Nephron (organoid): ENCODE measurements around the gene ANKRD13A.

ENCODE experiments used
- H3K27ac Mint-ChIP-seq, 3 experiments: 2 replicates each; pipeline ENCODE4 v1.8.0; 2020; ENCODE audit warnings: mixed read lengths in 3 of 3, mild to moderate bottlenecking in 2 of 3, moderate library complexity in 1 of 3
- H3K27me3 Mint-ChIP-seq: 2 replicates; pipeline ENCODE4 v1.8.0; 2021; ENCODE audit warnings: low read depth, mild to moderate bottlenecking, moderate library complexity, mixed read lengths
- H3K36me3 Mint-ChIP-seq: 2 replicates; pipeline ENCODE4 v1.8.0; 2020; ENCODE audit warnings: low read depth, mixed read lengths
- H3K4me1 Mint-ChIP-seq: 2 replicates; pipeline ENCODE4 v1.8.0; 2020; ENCODE audit warnings: mixed read lengths
- H3K4me3 Mint-ChIP-seq, 3 experiments: 2 replicates each; pipeline ENCODE4 v1.8.0; 2020; ENCODE audit warnings: mild to moderate bottlenecking in 3 of 3, mixed read lengths in 3 of 3, moderate library complexity in 2 of 3
- H3K9me3 Mint-ChIP-seq: 2 replicates; pipeline ENCODE4 v1.8.0; 2020; ENCODE audit warnings: mixed read lengths
- CTCF ChIP-seq, 3 experiments: fragments of 200-600 bp; sonication (generic); IDR thresholded peaks; one replicate each; pipeline ENCODE4 v1.5.0; 2021; ENCODE audit warnings: antibody characterized with exemption in 3 of 3; ENCODE audit not compliant: unreplicated experiment in 3 of 3

The ANKRD13A gene

GRCh38 chr12:109998904-109999648, at the start of gene ANKRD13A:
Gene ANKRD13A (plus strand): TSS chr12:109999430. CDS start chr12:109999689, 259 bp downstream.
- H3K36me3 Mint-ChIP-seq: no peaks in the 10 kb centered on the region
- H3K27me3 Mint-ChIP-seq: no peaks in the 10 kb centered on the region
- no peak for TF ChIP-seq CTCF (IDR thresholded peaks at IDR 0.05; ENCODE audit: unreplicated experiment in 3 of 3)
- H3K9me3 Mint-ChIP-seq: no peaks in the 10 kb centered on the region
- peak within 1 kb of the TSS; percentile 99 to 100 (median 99) for H3K4me3 Mint-ChIP-seq
- H3K27ac Mint-ChIP-seq: peak within 1 kb of the TSS; percentile 98 to 100 (median 99)
- peaks cover 52% of the 10 kb centered on the region for H3K4me1 Mint-ChIP-seq

- Mint-ChIP-seq H3K9me3 (no peaks in the 10 kb centered on the region), H3K27me3 (no peaks in the 10 kb centered on the region), H3K4me1 (peaks cover 71% of the 10 kb centered on the region), H3K4me3 (no peak overlapping the region), H3K36me3 (peaks cover 55% of the 10 kb centered on the region), H3K27ac (peak overlapping the region; percentile 93 to 99 (median 97))
- no peak for TF ChIP-seq CTCF (IDR thresholded peaks at IDR 0.05; ENCODE audit: unreplicated experiment in 3 of 3)
Measured at GRCh38 chr12:109950625-109951024, 48.6 kb upstream of the ANKRD13A start.

GRCh38 chr12:109951136-109951535, 48.1 kb upstream of the ANKRD13A start:
- no peak overlapping the region for H3K4me3 Mint-ChIP-seq
- peaks cover 71% of the 10 kb centered on the region for H3K4me1 Mint-ChIP-seq
- H3K36me3 Mint-ChIP-seq: peaks cover 57% of the 10 kb centered on the region
- no peaks in the 10 kb centered on the region for H3K9me3 Mint-ChIP-seq
- H3K27me3 Mint-ChIP-seq: no peaks in the 10 kb centered on the region
- TF ChIP-seq CTCF (IDR thresholded peaks at IDR 0.05; ENCODE audit: unreplicated experiment in 3 of 3): no peak
- peak overlapping the region; percentile 93 to 99 (median 97) for H3K27ac Mint-ChIP-seq

GRCh38 chr12:109951751-109952150, 47.5 kb upstream of the ANKRD13A start:
- Mint-ChIP-seq H3K36me3 (peaks cover 57% of the 10 kb centered on the region), H3K4me1 (peaks cover 65% of the 10 kb centered on the region), H3K27me3 (no peaks in the 10 kb centered on the region), H3K4me3 (no peak overlapping the region), H3K9me3 (no peaks in the 10 kb centered on the region), H3K27ac (peak overlapping the region; percentile 93 to 99 (median 97))
- no peak for TF ChIP-seq CTCF (IDR thresholded peaks at IDR 0.05; ENCODE audit: unreplicated experiment in 3 of 3)

- Mint-ChIP-seq H3K9me3 (no peaks in the 10 kb centered on the region), H3K27me3 (no peaks in the 10 kb centered on the region), H3K4me3 (peak overlapping the region in 1 of 3 experiments; percentile 18), H3K27ac (peak overlapping the region; percentile 93 to 99 (median 97)), H3K36me3 (peaks cover 56% of the 10 kb centered on the region), H3K4me1 (peaks cover 59% of the 10 kb centered on the region)
- TF ChIP-seq CTCF (IDR thresholded peaks at IDR 0.05; ENCODE audit: unreplicated experiment in 3 of 3): no peak
Measured at GRCh38 chr12:109952160-109952858, 46.9 kb upstream of the ANKRD13A start.
